ENCODE results near the gene CTNNA3.

Gene CTNNA3

GRCh38 chr10:65894379-65894778, 1801.6 kb downstream of the CTNNA3 start:
- DNase-seq (ENCODE audit: extremely low spot score, insufficient read length, low read depth) (no peak), FAIRE-seq (no peak)

DNA sequence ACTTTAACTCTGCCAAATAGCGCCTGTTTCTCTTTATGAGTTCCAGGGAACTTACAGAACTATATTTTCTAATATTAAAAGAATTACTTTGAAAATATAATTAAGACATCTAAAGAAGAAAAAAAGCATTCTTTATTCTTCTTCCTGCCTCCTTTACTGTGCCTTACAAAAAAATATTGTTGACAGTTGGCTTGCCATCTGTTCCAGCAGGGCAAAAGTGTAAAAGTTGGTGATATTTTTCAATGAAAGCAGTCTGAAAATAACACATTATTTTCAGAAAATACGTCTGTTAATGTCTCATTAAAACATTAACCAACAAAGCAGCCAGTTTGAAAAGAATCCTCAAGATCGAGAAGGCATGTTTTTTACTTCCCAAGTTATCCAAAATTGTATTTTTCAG, 1802.3 kb downstream of the CTNNA3 start:
- no peak for DNase-seq (ENCODE audit: extremely low spot score, insufficient read length, low read depth)
- FAIRE-seq: no peak

GRCh38 chr10:65892284-65892683, 1803.7 kb downstream of the CTNNA3 start:
- FAIRE-seq (no peak), DNase-seq (ENCODE audit: extremely low spot score, insufficient read length, low read depth) (no peak)

DNA sequence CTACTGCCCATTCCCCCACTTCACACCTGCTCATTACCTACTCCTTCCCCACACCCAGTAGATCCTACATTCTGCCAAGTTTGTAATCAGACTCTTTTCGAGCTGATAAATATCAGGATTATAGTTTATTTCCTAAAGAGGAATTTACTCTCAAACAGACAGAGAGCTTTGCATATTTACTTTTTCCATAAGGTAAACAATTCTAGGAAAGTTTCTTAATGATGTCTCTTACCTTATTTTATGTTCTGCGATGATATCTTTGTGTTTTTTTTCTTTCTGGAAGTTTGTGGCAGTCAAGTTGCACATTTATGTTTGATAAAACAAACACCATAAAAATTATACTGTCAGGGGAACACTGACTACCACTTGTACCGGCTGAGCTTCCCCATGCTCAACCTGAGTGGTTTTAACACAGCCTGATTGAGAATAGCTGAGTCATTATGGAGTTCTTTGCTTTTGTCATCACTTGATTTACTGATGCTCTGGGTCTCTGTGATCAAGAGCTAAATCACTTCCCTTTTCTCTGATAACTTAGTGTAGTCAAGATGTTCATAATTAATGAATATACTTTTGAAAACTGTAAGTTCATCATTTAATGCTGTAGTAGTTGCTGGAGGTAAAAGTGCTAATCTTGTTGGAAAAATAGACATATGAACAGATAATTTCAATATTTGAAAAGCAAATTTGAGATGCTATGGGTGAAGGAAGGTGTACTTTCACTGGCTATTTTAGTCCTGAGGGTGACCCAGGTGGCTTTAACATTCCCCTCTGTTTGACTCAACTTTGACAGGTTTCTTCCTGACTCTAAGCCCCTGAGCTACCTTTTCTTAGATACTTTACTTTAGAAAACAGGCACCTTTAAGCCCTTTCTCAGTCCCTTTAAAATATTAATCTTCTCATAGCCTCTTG, 1804.7 kb downstream of the CTNNA3 start:
- DNase-seq (ENCODE audit: extremely low spot score, insufficient read length, low read depth): no peak
- FAIRE-seq: no peak

DNA sequence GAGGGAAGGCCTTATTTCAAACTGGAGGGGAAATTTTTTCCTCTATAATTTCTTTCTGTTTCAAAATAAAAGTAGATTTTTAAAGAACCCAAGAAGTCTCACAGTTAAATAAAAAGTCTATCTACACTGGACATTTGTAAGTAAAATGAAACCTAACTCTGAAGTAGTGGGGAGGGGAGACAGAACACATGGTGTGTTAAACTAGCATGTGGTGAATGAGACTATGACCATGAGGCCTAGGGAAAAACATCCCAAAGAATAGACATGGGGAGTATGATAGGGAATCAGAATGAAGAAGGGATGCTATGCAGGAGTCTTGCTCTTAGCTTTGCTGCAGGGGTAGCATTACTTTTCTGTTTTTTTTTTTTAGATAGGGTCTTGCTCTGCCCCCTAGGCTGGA, 1831.5 kb downstream of the CTNNA3 start:
- DNase-seq (ENCODE audit: extremely low spot score, insufficient read length, low read depth) (no peak), FAIRE-seq (no peak)

- FAIRE-seq: no peak
- no peak for DNase-seq (ENCODE audit: extremely low spot score, insufficient read length, low read depth)
Observed at GRCh38 chr10:65864036-65864435, 1832.0 kb downstream of the CTNNA3 start.
